DMS79 (cell line): Measurements from ENCODE around the gene TTC9C.
"Not testable (repeated sequence)": the region's sequence is repeated elsewhere in the genome, so short reads cannot be mapped to it uniquely, and the experiment has no call there.

Experiments
- DNase-seq: peaks from one replicate; lab custom pipeline; 2025; lab: John Stamatoyannopoulos, UW

The TTC9C gene

DNA sequence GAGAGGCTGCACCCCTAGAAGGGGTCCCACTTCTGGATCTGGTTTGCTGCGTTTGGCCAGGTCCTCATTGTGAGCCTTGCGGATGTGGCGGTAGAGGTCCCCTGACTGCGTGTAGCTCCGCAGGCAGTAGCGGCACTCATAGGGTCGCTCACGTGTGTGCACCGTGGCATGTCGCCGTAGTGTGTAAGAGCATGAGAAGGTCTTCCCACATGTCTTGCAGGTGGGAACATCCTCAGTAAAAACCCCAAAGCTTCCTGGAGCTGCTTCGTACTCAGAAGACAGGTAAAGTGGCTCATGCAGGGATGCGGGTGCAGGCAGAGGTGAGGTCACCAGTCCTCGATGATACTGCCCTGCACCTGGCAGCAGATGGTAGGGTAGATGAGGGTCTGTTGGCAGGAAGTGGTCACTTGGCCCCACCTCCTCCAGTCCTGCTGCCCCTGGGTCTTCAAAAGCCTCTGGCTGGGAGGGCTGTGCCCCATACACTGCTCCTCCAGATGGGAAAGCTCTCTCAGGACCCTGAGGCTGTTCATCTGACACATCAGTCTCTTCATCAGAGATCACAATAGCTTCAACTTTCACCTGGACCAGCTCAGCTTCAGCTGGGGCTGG, 24.0 kb downstream of the TTC9C start:
- DNase-seq = no peak

DNA sequence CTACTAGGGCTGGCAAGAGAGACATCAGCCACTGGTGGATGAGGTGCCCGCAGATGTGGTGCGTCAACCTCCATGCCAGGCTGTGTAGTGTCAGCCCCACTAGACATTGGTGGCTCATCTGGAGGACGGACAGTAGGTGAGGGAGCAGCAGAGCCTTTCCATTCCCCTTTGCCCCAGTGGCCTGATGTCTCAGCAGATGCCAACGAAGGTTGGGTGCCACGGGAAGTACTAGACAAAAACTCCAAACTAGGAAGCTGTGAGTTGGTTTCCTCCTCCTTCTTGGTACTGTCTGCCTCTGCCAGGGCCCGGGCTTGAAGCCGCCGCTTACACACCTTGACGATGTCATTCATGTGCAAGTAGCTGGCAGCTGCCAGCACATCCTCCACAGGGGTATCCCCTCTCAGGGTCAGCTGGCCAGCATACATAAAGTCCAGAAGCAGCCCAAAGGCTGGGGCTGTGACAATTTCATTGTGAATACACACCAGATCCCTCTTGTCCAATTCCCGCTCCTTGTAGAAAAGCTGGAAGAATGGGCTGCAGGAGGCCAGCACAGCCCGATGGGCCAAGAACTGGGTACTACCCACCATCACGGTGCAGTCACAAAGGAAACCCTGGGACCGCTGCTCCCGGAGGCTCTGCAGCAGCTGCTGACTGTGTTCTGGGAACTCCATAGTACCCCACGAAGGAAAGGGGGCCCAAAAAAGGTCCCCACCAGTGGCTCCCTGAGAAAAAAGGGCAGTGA, 24.9 kb downstream of the TTC9C start:
- no peak for DNase-seq

DNA sequence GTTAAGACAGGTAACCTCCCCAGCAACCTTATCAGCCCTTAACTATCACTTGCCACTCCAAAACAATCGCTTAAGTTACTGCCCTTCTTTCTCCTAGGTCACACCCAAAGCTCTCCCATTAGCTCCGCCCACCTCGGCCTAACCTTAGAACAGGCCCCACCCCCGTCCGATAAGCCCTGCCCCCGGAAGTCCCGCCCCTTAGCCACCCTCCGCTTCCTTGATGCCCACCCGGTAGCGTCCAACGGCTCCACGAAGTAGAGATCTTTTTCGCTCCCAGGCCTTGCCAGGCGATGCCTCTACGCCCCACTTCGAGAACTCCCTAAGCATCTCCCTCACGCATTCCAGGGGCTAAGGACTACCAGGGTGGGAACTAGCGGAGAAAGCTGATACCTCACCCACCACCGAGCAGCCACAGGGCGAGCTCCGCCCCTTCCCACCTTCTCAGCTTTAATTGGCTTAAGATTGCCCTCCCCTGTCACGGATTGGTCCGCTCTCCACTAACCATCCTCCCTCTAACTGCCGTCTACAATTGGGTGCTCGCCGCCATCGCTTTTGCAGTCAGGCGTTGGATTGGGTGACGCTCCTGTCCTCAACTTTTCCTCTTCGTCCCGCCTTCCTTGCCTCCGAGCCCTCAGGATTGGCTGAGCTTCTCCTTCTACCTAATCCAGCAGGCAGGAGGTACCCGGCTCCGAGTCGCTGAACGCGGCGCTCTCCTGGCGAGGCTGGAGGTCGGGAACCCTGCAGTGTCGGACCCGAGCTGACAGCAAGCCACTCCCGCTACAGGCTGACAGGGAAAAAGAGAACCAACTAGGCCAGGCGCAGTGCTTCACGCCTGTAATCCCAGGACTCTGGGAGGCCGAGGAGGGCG, 25.7 kb downstream of the TTC9C start, which contains the start of gene ZBTB3:
TSS of gene ZBTB3 (minus strand) at position 425 of the 868 bp plus-strand sequence. CDS start 496 bp downstream, outside the sequence.
- peak; percentile 99 for DNase-seq

DNA sequence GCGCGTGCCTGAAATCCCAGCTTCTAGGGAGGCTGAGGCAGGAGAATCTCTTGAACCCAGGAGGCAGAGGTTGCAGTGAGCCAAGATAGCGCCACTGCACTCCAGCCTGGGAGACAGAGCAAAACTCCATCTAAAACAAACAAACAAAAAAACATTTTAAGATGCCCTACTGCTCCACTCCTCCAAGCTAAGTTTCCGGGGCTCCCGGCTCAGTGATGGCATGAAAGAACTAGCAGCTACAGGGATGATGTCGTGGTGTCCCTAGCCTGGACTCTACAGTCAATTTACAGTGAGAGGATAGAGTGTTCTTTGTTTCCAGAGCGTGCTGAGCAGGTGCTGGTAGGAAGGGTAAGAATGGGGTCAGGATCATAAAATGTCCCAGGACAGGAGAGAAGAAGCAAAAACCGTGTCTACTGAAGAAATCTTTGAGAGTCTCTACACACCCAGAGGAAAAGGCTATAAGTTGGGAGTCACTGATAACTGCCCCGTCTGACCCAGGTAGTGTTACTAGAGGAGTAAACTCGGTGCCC, 26.9 kb downstream of the TTC9C start:
- no peak for DNase-seq

DNA sequence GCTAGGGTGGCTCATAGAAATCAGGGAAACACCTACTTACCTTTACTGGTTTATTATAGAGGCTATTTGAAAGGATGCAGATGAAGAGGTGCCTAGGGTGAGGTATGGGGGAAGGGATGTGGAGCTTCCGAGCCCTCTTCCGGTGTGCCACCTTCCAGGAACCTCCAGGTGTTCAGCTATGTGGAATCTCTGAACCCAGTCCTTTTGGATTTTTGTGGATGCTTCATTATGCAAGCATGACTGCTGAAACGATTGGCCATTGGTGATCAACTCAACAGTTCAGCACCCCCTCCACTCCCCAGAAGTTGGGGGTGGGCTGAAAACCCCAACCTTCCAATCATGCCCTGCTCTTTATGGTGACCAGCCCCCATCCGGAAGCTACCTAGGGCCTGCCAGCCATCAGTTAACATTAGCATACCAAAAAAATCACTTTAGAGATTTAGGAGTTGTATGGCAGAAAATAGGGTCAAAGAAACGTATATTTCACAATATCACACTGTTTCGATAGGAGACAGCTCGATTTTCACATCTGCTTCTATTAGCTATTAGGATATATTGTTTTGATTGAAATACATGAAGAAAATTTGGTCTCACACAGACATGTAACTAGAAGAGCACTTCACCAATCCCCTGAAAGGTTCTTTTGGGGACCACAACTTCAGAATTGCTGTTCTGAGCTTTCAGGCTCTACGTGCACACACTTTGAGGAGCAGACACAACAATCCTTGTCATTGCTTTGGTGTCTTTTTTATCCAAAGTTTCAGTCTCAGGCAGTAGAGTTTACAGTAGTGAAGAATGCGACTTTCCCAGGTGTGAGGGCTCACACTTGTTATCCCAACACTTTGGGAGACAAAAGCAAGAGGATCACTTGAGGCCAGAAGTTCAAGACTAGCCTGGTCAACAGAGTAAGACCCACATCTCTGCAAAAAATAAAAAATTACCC, 29.8 kb downstream of the TTC9C start:
- no peak for DNase-seq

DNA sequence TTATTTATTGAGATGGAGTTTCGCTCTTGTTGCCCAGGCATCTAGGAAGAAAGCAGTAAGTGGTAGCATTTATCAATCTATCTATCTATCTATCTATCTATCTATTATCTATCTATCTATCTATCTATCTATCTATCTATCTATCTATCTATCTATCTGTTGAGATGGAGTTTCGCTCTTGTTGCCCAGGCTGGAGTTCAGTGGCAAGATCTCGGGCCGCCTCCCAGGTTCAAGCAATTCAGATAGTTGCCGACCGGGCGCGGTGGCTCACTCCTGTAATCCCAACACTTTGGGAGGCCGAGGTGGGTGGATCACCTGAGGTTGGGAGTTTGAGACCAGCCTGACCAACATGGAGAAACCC, 32.6 kb downstream of the TTC9C start:
- DNase-seq = not testable (repeated sequence)

DNA sequence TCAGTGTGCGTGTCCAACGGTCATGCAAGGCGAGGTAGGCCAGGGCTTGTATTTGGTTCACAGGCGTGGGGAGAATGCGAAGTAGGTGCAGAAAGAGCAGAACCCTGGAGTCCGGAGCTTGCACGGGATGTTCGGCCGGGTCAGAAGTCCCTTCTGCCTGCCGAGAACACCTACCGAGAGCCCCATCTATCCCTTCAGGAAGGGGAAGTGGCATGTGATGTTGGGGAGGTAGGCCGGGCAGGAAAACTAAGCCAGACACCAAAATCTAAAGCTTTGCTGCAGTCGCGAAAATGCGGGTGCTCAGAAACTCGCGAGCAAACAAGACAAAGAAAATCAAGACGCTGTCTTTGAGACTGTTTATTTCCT, 42.5 kb downstream of the TTC9C start:
- no peak for DNase-seq

DNA sequence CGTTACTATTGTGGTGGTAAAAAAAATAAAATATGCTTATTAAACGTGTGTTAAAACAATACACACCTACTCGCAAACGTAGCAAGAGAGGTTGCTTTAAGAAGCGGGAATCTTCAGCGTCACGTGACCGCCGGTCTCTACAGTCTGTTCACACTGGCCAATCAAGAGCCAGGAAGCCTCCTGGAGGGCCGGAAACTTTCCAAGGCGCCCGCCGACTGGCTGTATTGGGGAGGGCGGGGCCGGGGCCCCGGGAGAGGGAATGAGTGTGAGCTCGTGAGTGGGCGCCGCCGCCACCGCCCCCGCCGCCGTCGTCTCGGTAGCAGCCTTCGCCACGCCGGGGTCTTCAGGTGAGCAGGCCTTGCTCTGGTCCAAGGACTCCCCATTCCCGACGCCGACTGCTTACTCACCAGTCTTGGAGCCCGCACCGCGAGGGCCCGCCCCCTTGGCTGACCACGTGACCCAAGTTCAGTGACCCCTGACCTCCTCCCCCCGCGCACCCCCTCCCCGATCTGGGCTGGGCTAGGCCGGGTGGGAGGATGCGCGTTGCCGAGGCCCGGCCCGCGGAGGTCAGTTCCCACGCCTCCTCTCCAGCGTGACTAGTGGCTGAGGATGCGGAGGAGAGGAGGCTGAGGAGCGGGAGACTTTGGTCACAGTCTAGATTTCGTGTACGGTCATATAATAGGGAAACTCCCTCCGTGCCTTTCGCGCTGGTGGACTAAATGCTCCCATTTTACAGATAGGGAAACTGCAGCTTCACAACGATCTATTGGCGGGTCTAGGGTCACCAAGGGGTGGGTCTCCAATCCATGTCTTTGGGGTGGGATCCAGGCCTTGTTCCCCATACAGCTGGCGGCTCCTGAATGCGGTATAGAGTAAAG, 43.1 kb downstream of the TTC9C start, which contains the start of gene TAF6L:
TSS of gene TAF6L (plus strand) at position 253 of the 878 bp plus-strand sequence. CDS start 4,388 bp downstream, outside the sequence.
- DNase-seq = peak; percentile 95

DNA sequence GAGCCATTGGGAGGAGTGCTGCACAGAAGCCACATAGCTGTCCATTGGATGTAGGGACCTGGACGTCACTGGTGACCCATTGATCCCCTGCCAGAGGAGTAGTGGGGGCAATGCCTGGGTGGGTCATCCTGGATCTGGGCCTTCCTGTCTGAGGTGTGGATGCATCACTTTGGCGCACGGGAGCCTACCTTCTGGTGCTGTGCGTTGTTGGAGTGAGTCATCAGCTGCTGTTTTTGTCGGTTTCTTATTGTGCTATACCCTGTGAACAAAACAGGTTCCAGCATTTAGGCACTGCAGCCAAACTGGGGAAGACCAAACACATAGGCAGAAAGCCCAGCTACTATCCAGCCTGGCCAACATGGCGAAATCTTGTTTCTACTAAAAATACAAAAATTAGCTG, 46.1 kb downstream of the TTC9C start:
- DNase-seq = no peak

DNA sequence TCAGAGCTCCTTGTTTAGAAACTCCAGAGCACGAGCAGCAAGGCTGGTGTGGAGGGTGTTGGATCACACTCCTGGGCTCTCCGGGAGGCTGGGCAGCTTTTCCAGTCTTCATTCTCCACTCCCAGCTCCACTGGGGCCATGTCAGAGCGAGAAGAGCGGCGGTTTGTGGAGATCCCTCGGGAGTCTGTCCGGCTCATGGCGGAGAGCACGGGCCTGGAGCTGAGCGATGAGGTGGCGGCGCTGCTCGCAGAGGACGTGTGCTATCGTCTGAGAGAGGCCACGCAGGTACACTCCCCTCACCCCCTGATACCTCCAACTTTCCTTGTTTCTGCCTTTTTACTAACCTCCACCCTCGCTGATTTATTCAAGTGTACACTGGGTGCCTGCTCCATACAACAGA, 47.4 kb downstream of the TTC9C start:
- DNase-seq = no peak

DNA sequence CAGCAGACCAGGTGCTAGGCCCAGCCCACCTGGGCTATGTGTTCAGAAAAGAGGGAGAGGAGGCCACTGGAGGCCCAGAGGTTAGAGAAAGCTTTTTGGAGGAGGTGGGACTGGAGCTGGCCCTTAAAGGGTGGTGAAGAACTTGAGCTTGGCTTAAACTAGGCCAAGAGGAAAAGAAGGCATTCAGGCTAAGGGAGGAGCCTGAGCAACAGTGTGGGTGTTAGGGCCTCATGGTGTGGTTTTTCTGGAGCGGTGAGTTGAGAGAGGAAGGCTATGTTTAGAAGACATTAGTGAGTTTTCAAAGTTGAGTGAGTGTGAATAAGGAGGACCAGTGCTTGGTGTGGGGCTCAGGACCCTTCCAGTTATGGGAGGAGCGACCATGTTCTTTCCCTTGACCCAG, 49.1 kb downstream of the TTC9C start:
- DNase-seq = no peak

DNA sequence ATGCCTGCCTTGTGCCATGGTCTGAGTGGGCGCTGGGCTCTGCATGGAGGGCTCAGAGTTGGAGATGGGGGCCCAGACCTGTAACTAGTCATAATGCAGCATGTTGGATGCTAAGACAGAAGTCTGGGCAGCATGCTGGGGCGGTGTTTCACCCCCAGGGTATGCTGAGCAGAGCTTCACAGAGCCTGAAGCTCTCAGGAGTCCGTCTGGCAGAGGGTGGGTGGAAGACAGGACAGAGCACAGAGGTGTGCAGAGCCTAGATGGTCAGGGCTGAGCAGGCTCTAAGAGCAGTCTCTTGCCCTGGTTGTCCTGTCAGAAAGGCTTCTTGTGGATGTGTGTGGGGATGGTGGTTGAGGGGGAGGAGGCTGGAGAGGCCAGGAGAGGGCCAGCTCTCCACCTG, 50.2 kb downstream of the TTC9C start:
- DNase-seq = no peak

DNA sequence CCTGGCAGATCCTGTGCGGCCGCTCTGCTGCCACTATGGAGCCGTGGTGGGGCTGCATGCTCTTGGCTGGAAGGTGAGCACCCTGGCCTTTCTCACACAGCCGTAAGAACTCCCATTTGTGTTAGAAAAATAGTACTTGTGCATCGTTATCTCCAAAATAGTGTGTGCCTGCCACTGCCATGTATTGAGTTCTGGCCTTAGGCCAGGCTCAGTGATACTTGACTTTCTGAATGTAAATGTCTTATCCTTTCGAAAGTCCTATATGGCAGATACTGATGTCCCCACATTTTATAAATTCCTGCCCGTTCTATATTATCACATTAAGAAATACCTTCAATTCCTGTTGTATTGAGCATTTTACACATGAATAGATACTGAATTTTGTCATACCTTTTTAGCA, 54.5 kb downstream of the TTC9C start:
- DNase-seq = no peak

DNA sequence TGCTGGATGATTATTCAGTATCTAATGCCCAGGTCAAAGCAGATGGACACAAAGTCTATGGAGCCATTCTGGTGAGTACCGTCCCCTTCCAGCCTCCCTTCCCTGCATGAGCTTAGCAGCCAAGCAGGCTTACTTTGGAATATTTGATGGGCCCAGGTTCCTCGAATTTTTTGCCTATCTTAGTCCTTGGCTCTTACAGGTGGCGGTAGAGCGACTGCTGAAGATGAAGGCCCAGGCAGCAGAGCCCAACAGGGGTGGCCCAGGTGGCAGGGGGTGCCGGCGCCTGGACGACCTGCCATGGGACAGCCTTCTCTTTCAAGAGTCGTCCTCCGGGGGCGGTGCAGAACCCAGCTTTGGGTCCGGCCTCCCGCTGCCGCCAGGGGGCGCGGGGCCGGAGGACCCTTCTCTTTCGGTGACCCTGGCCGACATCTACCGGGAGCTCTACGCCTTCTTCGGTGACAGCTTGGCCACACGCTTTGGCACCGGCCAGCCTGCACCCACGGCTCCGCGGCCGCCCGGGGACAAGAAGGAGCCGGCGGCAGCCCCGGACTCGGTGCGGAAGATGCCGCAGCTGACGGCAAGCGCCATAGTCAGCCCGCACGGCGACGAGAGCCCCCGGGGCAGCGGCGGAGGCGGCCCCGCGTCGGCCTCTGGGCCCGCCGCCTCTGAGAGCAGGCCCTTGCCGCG, 58.2 kb downstream of the TTC9C start:
- peak; percentile 60 for DNase-seq

DNA sequence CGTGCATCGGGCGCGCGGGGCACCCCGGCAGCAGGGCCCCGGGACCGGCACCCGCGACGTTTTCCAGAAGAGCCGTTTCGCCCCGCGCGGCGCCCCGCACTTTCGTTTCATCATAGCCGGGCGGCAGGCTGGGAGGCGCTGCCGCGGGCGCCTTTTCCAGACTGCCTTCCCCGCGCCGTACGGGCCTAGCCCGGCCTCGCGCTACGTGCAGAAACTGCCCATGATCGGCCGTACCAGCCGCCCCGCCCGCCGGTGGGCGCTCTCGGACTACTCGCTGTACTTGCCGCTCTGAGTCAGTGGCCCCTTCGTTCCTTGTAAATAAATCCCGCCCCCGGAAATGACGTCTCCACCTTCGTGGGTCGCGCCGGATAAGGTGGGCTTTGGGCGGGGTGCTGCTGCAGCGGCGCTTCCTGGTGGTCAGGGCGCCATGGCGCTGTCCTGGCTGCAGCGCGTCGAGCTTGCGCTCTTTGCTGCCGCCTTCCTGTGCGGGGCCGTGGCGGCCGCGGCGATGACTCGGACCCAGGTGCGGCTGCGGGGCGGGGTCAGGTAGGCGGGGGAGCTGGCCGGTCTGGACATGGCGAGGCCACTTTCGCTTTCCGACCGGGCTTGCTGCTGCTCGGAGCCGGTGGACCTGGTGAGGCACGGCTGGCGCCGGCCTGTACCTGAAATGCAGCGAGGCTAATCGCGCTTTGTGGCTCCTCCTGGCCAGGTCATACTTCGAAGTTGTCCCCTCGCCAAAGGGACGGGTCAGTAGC, 58.9 kb downstream of the TTC9C start, which contains the start of gene TMEM179B:
TSS of gene TMEM179B (plus strand) at position 398 of the 755 bp plus-strand sequence. CDS start at position 428, 30 bp downstream.
- DNase-seq = peak; percentile 95
